Caco-2 (cell line): ENCODE measurements around the gene CDK19. TPM values are rescaled to one million over a fixed set of nuclear protein-coding genes. Genes with fewer than 3 reads are reported as not detected.

Experiments used
- BruUV-seq: library from RNA; stranded (reverse); fragments of 400-500 nt; replicated peaks from 2 replicates; lab custom pipeline; 2021; lab: Mats Ljungman, UMichigan
- CTCF ChIA-PET: fragments of 300-600 bp; sonication (Branson Sonifier 250); formaldehyde crosslinking; loops from one replicate; lab custom pipeline; 2022; ENCODE audit warnings: antibody characterized with exemption; lab: Charles Lee
- POLR2A ChIA-PET: fragments of 300-600 bp; sonication (Branson Sonifier 250); formaldehyde crosslinking; loops from one replicate; lab custom pipeline; 2022; ENCODE audit warnings: antibody characterized with exemption; lab: Charles Lee
- DNase-seq, 2 experiments: peaks; one replicate each; pipeline versions ENCODE4 v3.0.0 to v3.0.0-alpha.2; 2020 to 2022
- H3K27me3 ChIP-seq: replicated peaks from 2 replicates; pipeline ENCODE4 v1.6.0; 2011; ENCODE audit warnings: low read length; ENCODE audit not compliant: control insufficient read depth, insufficient read depth
- H3K36me3 ChIP-seq: 2 replicates; pipeline ENCODE4 v1.5.1; 2011; ENCODE audit warnings: low read length; ENCODE audit not compliant: control insufficient read depth, insufficient read depth
- H3K4me1 ChIP-seq: fragments of 250-450 bp; sonication (Bioruptor Pico); 2 replicates; pipeline ENCODE4 v1.5.1; 2020; ENCODE audit warnings: mild to moderate bottlenecking
- H3K4me3 ChIP-seq: 2 replicates; pipeline ENCODE4 v1.5.1; 2011; ENCODE audit warnings: low read depth, mild to moderate bottlenecking, control low read depth, low read length
- H3K9me3 ChIP-seq: fragments of 250-450 bp; sonication (Bioruptor Pico); 2 replicates; pipeline ENCODE4 v1.5.1; 2020; ENCODE audit warnings: mild to moderate bottlenecking, moderate library complexity
- H3K27ac Mint-ChIP-seq: one replicate; pipeline ENCODE4 v1.8.0; 2022; ENCODE audit warnings: mixed read lengths; ENCODE audit not compliant: unreplicated experiment
- H3K27me3 Mint-ChIP-seq: one replicate; pipeline ENCODE4 v1.8.0; 2022; ENCODE audit warnings: mixed read lengths; ENCODE audit not compliant: insufficient read depth, unreplicated experiment
- H3K36me3 Mint-ChIP-seq: one replicate; pipeline ENCODE4 v1.8.0; 2022; ENCODE audit warnings: mild to moderate bottlenecking, mixed read lengths; ENCODE audit not compliant: insufficient read depth, unreplicated experiment
- H3K4me1 Mint-ChIP-seq: one replicate; pipeline ENCODE4 v1.8.0; 2022; ENCODE audit warnings: low read depth, mixed read lengths; ENCODE audit not compliant: unreplicated experiment
- H3K4me3 Mint-ChIP-seq: one replicate; pipeline ENCODE4 v1.8.0; 2022; ENCODE audit warnings: mild to moderate bottlenecking, moderate library complexity, mixed read lengths; ENCODE audit not compliant: unreplicated experiment
- H3K9me3 Mint-ChIP-seq: one replicate; pipeline ENCODE4 v1.8.0; 2022; ENCODE audit warnings: mixed read lengths; ENCODE audit not compliant: unreplicated experiment
- intact Hi-C: fragments of 100-400 bp; cut with micrococcal nuclease; formaldehyde crosslinking; loops from one replicate; pipeline ENCODE4 v1.10.0; 2022; ENCODE audit not compliant: unreplicated experiment
- total RNA-seq: library from RNA; stranded (reverse); gene quantifications from 2 replicates; pipeline ENCODE4 v1.2.3, GENCODE V29; 2022
- TF ChIP-seq, protein P1 (sequence below), 2 experiments: fragments of 200-600 bp in 1 of 2; IDR thresholded peaks; 1 replicate in 1 of 2; 2 replicates in 1 of 2; pipeline versions ENCODE4 v1.5.1 to v1.8.0; 2011 to 2022; ENCODE audit warnings: antibody characterized with exemption in 1 of 2, control low read depth in 1 of 2, inconsistent platforms in 1 of 2, low read depth in 1 of 2, low read length in 1 of 2, mild to moderate bottlenecking in 1 of 2, moderate library complexity in 1 of 2; ENCODE audit not compliant: insufficient read depth in 1 of 2, severe bottlenecking in 1 of 2, unreplicated experiment in 1 of 2

The CDK19 gene
- total RNA-seq, 1 experiment from 2014 or later, result 24.6 TPM

DNA sequence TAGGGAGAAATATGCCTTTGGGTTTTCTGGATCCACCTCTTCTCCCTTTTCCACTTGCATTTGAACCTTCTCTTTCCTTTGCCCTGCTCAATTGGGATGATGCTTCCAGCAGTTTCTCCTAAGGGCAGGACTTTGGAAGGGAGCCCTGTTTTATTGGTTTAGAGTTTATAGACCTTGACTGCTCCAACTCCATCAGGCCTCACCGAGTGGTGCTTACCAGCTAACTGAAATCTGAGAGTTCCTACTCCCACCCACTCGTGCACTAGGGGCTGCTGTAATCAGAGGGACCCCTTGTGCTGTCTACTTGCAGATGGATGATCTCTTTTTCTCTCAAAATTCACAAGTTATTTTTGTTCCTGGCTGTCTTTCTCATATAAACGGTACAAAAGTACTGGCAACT is 217.5 kb downstream of the CDK19 start:
- Mint-ChIP-seq H3K4me3 (no peak overlapping the region), H3K4me1 (no peaks in the 10 kb centered on the region), H3K27me3 (no peaks in the 10 kb centered on the region), H3K9me3 (no peaks in the 10 kb centered on the region), H3K27ac (no peak overlapping the region), H3K36me3 (peaks cover 6% of the 10 kb centered on the region)
- intact Hi-C loops, result no loop called here
- TF ChIP-seq, protein P1, sequence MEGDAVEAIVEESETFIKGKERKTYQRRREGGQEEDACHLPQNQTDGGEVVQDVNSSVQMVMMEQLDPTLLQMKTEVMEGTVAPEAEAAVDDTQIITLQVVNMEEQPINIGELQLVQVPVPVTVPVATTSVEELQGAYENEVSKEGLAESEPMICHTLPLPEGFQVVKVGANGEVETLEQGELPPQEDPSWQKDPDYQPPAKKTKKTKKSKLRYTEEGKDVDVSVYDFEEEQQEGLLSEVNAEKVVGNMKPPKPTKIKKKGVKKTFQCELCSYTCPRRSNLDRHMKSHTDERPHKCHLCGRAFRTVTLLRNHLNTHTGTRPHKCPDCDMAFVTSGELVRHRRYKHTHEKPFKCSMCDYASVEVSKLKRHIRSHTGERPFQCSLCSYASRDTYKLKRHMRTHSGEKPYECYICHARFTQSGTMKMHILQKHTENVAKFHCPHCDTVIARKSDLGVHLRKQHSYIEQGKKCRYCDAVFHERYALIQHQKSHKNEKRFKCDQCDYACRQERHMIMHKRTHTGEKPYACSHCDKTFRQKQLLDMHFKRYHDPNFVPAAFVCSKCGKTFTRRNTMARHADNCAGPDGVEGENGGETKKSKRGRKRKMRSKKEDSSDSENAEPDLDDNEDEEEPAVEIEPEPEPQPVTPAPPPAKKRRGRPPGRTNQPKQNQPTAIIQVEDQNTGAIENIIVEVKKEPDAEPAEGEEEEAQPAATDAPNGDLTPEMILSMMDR (IDR thresholded peaks at IDR 0.05; ENCODE audit: insufficient read depth in 1 of 2, low read depth in 1 of 2, low read length in 1 of 2, severe bottlenecking in 1 of 2, unreplicated experiment in 1 of 2), result no peak
- no peaks in the 10 kb centered on the region for H3K27me3 ChIP-seq
- no peaks in the 10 kb centered on the region for H3K36me3 ChIP-seq
- DNase-seq, result no peak
- H3K9me3 ChIP-seq, result no peaks in the 10 kb centered on the region
- CTCF ChIA-PET, result no interaction called here
- no peak overlapping the region for H3K4me3 ChIP-seq
- BruUV-seq, result no TSS peak
- H3K4me1 ChIP-seq, result no peaks in the 10 kb centered on the region
- POLR2A ChIA-PET, result no interaction called here

DNA sequence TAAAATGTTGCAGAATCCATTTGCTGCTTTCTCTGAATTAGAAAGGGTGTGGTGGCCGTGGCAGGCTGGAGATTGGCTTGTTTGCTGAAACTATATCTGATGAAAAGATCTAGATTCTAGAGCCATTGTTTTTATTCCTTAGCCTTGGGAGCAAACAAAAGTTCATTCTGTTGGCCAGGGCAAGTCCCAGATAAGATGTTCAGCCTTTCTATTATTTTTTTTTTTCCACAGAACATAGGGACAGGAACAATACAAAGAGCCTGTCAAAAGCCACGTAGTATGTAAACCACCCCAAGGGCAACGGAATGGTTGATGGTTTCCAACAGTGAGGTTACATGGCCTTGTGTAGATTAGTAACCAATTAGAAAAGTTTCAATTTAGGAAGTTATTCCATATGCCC is 218.9 kb downstream of the CDK19 start:
- no peak for DNase-seq
- no peaks in the 10 kb centered on the region for H3K9me3 ChIP-seq
- no peak overlapping the region for H3K4me3 Mint-ChIP-seq
- H3K36me3 ChIP-seq, result no peaks in the 10 kb centered on the region
- H3K27me3 Mint-ChIP-seq, result no peaks in the 10 kb centered on the region
- intact Hi-C loops, result no loop called here
- no peak overlapping the region for H3K4me3 ChIP-seq
- H3K27me3 ChIP-seq, result no peaks in the 10 kb centered on the region
- no peaks in the 10 kb centered on the region for H3K4me1 ChIP-seq
- no peaks in the 10 kb centered on the region for H3K9me3 Mint-ChIP-seq
- CTCF ChIA-PET, result no interaction called here
- POLR2A ChIA-PET, result no interaction called here
- H3K4me1 Mint-ChIP-seq, result no peaks in the 10 kb centered on the region
- H3K27ac Mint-ChIP-seq, result no peak overlapping the region
- H3K36me3 Mint-ChIP-seq, result peaks cover 6% of the 10 kb centered on the region
- BruUV-seq, result no TSS peak
- TF ChIP-seq, protein P1 (IDR thresholded peaks at IDR 0.05; ENCODE audit: insufficient read depth in 1 of 2, low read depth in 1 of 2, low read length in 1 of 2, severe bottlenecking in 1 of 2, unreplicated experiment in 1 of 2), result no peak

DNA sequence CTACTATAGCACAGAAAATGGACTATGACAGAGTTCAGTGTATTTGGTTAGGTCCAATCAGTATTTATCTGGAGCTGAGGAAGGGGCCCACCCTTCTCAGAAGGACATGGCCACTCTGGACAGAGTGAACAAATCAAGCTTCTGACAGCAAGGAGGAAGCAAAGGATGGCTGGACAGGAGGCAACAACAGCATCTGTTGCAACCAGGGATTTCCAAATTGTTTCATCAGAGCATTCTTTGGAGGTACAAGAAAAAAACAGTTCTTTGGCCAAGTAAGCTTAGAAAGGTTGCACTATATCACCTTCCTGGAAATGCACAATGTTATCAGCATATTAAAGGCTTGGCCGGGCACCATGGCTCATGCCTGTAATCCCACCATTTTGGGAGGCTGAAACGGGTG is 220.2 kb downstream of the CDK19 start:
- Mint-ChIP-seq H3K27ac (no peak overlapping the region), H3K27me3 (no peaks in the 10 kb centered on the region), H3K36me3 (peaks cover 6% of the 10 kb centered on the region), H3K4me1 (no peaks in the 10 kb centered on the region), H3K9me3 (no peaks in the 10 kb centered on the region), H3K4me3 (no peak overlapping the region)
- ChIA-PET CTCF (no interaction called here), POLR2A (no interaction called here)
- Histone ChIP-seq H3K36me3 (no peaks in the 10 kb centered on the region), H3K4me1 (no peaks in the 10 kb centered on the region), H3K4me3 (no peak overlapping the region), H3K27me3 (no peaks in the 10 kb centered on the region), H3K9me3 (no peaks in the 10 kb centered on the region)
- intact Hi-C loops, result no loop called here
- BruUV-seq, result no TSS peak
- DNase-seq, result no peak
- TF ChIP-seq, protein P1 (IDR thresholded peaks at IDR 0.05; ENCODE audit: insufficient read depth in 1 of 2, low read depth in 1 of 2, low read length in 1 of 2, severe bottlenecking in 1 of 2, unreplicated experiment in 1 of 2), result no peak
